A549 (cell line): ENCODE results near the gene TJP2.

ENCODE experiments used
- HDAC2 ChIP-seq: fragments of 200-600 bp; sonication (generic); IDR thresholded peaks from 2 replicates; pipeline ENCODE4 v1.6.1; 2016
- POLR2A ChIP-seq: IDR thresholded peaks from 2 replicates; pipeline ENCODE4 v1.6.1; 2012; ENCODE audit warnings: mild to moderate bottlenecking, low read length
- TF ChIP-seq, protein P1 (sequence below): fragments of 200-600 bp; sonication (generic); IDR thresholded peaks from 2 replicates; pipeline ENCODE4 v1.6.1; 2016; ENCODE audit warnings: antibody characterized with exemption, mild to moderate bottlenecking, moderate library complexity
- TF ChIP-seq, protein P2 (sequence below): fragments of >200 bp; sonication (Bioruptor Twin); formaldehyde crosslinking; IDR thresholded peaks from 3 replicates; pipeline ENCODE4 v1.5.1; 2016

- TF ChIP-seq POLR2A = no peak
- TF ChIP-seq, protein P1, sequence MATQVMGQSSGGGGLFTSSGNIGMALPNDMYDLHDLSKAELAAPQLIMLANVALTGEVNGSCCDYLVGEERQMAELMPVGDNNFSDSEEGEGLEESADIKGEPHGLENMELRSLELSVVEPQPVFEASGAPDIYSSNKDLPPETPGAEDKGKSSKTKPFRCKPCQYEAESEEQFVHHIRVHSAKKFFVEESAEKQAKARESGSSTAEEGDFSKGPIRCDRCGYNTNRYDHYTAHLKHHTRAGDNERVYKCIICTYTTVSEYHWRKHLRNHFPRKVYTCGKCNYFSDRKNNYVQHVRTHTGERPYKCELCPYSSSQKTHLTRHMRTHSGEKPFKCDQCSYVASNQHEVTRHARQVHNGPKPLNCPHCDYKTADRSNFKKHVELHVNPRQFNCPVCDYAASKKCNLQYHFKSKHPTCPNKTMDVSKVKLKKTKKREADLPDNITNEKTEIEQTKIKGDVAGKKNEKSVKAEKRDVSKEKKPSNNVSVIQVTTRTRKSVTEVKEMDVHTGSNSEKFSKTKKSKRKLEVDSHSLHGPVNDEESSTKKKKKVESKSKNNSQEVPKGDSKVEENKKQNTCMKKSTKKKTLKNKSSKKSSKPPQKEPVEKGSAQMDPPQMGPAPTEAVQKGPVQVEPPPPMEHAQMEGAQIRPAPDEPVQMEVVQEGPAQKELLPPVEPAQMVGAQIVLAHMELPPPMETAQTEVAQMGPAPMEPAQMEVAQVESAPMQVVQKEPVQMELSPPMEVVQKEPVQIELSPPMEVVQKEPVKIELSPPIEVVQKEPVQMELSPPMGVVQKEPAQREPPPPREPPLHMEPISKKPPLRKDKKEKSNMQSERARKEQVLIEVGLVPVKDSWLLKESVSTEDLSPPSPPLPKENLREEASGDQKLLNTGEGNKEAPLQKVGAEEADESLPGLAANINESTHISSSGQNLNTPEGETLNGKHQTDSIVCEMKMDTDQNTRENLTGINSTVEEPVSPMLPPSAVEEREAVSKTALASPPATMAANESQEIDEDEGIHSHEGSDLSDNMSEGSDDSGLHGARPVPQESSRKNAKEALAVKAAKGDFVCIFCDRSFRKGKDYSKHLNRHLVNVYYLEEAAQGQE = no peak
- TF ChIP-seq, protein P2, sequence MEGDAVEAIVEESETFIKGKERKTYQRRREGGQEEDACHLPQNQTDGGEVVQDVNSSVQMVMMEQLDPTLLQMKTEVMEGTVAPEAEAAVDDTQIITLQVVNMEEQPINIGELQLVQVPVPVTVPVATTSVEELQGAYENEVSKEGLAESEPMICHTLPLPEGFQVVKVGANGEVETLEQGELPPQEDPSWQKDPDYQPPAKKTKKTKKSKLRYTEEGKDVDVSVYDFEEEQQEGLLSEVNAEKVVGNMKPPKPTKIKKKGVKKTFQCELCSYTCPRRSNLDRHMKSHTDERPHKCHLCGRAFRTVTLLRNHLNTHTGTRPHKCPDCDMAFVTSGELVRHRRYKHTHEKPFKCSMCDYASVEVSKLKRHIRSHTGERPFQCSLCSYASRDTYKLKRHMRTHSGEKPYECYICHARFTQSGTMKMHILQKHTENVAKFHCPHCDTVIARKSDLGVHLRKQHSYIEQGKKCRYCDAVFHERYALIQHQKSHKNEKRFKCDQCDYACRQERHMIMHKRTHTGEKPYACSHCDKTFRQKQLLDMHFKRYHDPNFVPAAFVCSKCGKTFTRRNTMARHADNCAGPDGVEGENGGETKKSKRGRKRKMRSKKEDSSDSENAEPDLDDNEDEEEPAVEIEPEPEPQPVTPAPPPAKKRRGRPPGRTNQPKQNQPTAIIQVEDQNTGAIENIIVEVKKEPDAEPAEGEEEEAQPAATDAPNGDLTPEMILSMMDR = no peak
- no peak for TF ChIP-seq HDAC2
These were observed 28.5 kb downstream of the TJP2 start for GRCh38 chr9:69202556-69202955.
